Body of pancreas (tissue), 4 donors: Measurements from ENCODE around the gene CP. TPM values are rescaled to one million over a fixed set of nuclear protein-coding genes. Genes with fewer than 3 reads are reported as not detected.
"Not testable (repeated sequence)": the region's sequence is repeated elsewhere in the genome, so short reads cannot be mapped to it uniquely, and the experiment has no call there.

ENCODE experiments used
- ATAC-seq: fragments of 150-250 bp; one replicate; pipeline ENCODE4 v1.9.1; 2016
- DNase-seq, 4 donors: peaks; one replicate each; pipeline ENCODE4 v3.0.0-alpha.2; 2019
- H3K27ac ChIP-seq, 4 donors: fragments of 200-600 bp; sonication (generic); 1 replicate in 3 of 4; 2 replicates in 1 of 4; pipeline versions ENCODE4 v1.5.1 to v1.6.1; 2016 to 2019; ENCODE audit warnings: mild to moderate bottlenecking in 1 of 4, mixed read lengths in 1 of 4, moderate library complexity in 1 of 4
- H3K27me3 ChIP-seq, 2 donors: fragments of 200-600 bp; sonication (generic); one replicate each; pipeline ENCODE4 v1.6.0; 2016; ENCODE audit warnings: mild to moderate bottlenecking in 1 of 2
- H3K36me3 ChIP-seq, 2 donors: fragments of 200-600 bp; sonication (generic); replicated peaks in 1 of 2; 2 replicates each; pipeline ENCODE4 v1.5.1; 2016; ENCODE audit warnings: low read depth in 2 of 2; ENCODE audit not compliant: insufficient read depth in 1 of 2
- H3K4me1 ChIP-seq: fragments of 200-600 bp; sonication (generic); one replicate; pipeline ENCODE4 v1.6.0; 2016
- H3K4me3 ChIP-seq, 2 donors: fragments of 200-600 bp; sonication (generic); 1 replicate in 1 of 2; 2 replicates in 1 of 2; pipeline ENCODE4 v1.5.1; 2016 to 2019
- H3K9me3 ChIP-seq, 3 donors: fragments of 200-600 bp; sonication (generic); 1 replicate in 2 of 3; 2 replicates in 1 of 3; pipeline ENCODE4 v1.5.1; 2016
- POLR2A ChIP-seq, 3 donors: fragments of 450-650 bp; IDR thresholded peaks; one replicate each; pipeline ENCODE4 v1.6.1; 2016; ENCODE audit warnings: antibody characterized with exemption in 3 of 3, mild to moderate bottlenecking in 2 of 3
- WGBS, 2 donors: methylation state at CpG; one replicate each; pipeline ENCODE4 v1.1.5; 2017; 5-methylcytosine and 5-hydroxymethylcytosine counted together
- intact Hi-C: fragments of 100-400 bp; cut with DNase I; formaldehyde crosslinking; loops from one replicate; pipeline ENCODE4 v1.15.1; 2023
- total RNA-seq, 2 donors: library from RNA; depleted of rRNA; stranded (reverse); fragments of >200 nt; gene quantifications; one replicate each; pipeline ENCODE4 v1.1.0, GENCODE V29; 2016
- TF ChIP-seq, protein P1 (sequence below), 7 experiments: fragments of 450-650 bp in 4 of 7; fragments of 200-600 bp in 3 of 7; sonication (generic) in 3 of 7; IDR thresholded peaks; one replicate each; pipeline ENCODE4 v1.5.1; 2016 to 2019; ENCODE audit warnings: antibody characterized with exemption in 7 of 7

CP gene
- total RNA-seq, 2 donors from 2014 or later = 5.7 to 11.5 TPM

DNA sequence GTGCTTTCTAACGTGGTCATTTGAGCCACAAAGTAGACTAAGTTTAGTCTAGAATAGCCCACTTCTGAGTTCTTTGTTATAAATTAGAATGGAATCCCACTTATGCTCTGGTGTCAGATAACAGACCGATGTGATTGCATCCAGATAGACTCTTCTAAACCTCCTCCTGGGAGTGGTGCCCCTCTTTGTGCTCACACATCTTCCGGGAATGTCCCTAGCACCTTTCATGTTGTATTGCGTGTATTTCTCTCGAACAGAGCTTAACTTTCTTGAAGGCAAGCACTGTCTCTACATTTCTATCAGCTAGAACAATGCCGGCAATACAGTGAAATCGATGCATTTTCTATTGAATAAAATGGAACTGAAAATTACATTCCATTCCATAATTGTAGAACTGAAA, 23.0 kb downstream of the CP start:
- Histone ChIP-seq H3K36me3 (no peaks in the 10 kb centered on the region), H3K27me3 (no peaks in the 10 kb centered on the region), H3K4me3 (no peak overlapping the region), H3K4me1 (no peaks in the 10 kb centered on the region), H3K9me3 (no peaks in the 10 kb centered on the region), H3K27ac (no peak overlapping the region)
- intact Hi-C loops = no loop called here
- DNase-seq (no peak), ATAC-seq (no peak)
- TF ChIP-seq, protein P1, sequence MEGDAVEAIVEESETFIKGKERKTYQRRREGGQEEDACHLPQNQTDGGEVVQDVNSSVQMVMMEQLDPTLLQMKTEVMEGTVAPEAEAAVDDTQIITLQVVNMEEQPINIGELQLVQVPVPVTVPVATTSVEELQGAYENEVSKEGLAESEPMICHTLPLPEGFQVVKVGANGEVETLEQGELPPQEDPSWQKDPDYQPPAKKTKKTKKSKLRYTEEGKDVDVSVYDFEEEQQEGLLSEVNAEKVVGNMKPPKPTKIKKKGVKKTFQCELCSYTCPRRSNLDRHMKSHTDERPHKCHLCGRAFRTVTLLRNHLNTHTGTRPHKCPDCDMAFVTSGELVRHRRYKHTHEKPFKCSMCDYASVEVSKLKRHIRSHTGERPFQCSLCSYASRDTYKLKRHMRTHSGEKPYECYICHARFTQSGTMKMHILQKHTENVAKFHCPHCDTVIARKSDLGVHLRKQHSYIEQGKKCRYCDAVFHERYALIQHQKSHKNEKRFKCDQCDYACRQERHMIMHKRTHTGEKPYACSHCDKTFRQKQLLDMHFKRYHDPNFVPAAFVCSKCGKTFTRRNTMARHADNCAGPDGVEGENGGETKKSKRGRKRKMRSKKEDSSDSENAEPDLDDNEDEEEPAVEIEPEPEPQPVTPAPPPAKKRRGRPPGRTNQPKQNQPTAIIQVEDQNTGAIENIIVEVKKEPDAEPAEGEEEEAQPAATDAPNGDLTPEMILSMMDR (IDR thresholded peaks at IDR 0.05) = no peak
- WGBS, 2 donors = 61 to 62% methylated on average over 7 of the region's 7 CpGs

DNA sequence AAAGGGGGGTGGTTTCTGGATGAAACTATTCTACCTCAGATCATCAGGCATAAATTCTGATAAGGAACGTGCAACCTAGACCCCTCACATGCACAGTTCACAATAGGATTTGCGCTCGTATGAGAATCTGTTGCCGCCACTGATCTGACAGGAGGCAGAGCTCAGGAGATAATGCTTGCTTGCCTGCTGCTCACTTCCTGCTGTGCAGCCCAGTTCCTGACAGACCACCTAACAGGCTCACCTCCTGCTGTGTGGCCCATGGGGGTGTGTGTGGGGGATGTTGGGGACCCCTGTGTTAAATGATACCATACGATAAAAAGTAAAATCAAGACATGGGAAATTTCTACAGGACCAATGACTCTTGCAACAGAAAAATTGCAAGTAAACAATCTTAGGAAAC, 24.0 kb downstream of the CP start:
- H3K4me1 ChIP-seq = no peaks in the 10 kb centered on the region
- WGBS, 2 donors = 41 to 73% methylated on average over 5 of the region's 5 CpGs
- H3K36me3 ChIP-seq = no peaks in the 10 kb centered on the region
- H3K27ac ChIP-seq = no peak overlapping the region
- no peaks in the 10 kb centered on the region for H3K27me3 ChIP-seq
- no peak for DNase-seq
- no peak for ATAC-seq
- no peaks in the 10 kb centered on the region for H3K9me3 ChIP-seq
- no peak for TF ChIP-seq POLR2A (IDR thresholded peaks at IDR 0.05)
- TF ChIP-seq, protein P1 (IDR thresholded peaks at IDR 0.05) = no peak
- no peak overlapping the region for H3K4me3 ChIP-seq
- intact Hi-C loops = no loop called here

DNA sequence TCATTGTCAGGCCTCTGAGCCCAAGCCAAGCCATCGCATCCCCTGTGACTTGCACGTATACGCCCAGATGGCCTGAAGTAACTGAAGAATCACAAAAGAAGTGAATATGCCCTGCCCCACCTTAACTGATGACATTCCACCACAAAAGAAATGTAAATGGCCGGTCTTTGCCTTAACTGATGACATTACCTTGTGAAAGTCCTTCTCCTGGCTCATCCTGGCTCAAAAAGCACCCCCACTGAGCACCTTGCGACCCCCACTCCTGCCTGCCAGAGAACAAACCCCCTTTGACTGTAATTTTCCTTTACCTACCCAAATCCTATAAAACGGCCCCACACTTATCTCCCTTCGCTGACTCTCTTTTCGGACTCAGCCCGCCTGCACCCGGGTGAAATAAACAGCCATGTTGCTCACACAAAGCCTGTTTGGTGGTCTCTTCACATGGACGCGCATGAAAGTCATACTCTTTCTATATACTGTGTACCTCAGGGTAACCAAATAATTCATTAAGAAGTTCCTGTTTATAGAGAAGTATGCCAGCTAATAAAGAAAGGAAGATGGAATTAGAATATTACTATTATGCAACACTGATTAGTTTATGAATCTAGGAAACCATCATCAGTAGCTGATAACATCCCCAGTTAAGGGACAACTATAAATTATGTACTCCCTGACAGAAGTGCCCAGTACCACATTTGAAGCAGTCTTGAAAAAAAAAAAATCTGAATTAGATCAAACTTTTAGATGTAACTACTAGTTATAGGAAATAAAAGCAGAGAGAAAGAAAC, 24.6 kb downstream of the CP start:
- DNase-seq, H3K27ac ChIP-seq, intact Hi-C loops, H3K36me3 ChIP-seq, ATAC-seq, H3K4me1 ChIP-seq, H3K4me3 ChIP-seq, H3K9me3 ChIP-seq, H3K27me3 ChIP-seq: not testable (repeated sequence)
- WGBS, 2 donors = 76 to 80% methylated on average over 12 of the region's 12 CpGs

DNA sequence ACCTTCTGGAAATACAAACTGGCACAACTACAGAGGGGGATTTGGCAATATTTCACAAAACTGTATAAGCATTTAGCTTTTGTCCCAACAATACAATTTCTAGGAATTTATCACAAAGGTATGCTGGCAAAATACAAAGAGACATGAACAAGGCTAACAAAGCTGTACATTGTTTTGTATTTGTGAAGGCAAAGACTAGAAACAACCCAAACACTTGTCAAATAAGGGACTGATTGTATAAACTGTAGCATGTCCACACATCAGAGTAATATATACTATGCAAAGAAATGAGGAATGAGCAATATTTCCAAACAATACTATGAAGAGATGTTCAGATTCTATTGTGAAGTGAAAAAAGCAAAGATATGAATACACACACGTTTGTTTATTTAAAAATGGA, 26.4 kb downstream of the CP start:
- Histone ChIP-seq H3K4me3 (no peak overlapping the region), H3K27ac (no peak overlapping the region), H3K36me3 (no peaks in the 10 kb centered on the region), H3K27me3 (no peaks in the 10 kb centered on the region), H3K9me3 (no peaks in the 10 kb centered on the region), H3K4me1 (no peaks in the 10 kb centered on the region)
- no peak for DNase-seq
- intact Hi-C loops = no loop called here
- TF ChIP-seq, protein P1 (IDR thresholded peaks at IDR 0.05) = no peak
- no peak for TF ChIP-seq POLR2A (IDR thresholded peaks at IDR 0.05)
- WGBS, 2 donors = 46 to 58% methylated on average over 1 of the region's 1 CpG
- no peak for ATAC-seq

DNA sequence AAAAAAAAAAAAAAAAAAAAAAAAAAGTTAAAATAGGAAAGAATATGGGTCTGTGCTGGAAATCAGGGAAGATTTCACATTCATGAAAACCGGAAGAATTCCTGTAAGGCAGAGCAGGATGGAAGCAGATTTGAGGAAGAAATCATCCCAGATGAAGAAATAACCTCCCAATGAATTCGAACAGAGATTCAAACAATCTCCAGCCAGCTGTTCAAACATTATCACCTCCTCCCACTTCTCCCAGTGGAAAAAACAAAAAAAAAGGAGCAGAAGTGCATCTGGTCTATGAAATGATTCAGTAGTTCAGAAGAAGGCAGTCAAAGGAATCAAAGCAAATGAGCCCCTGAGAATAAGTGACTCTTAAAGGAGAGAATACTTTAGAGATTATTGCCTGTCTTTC, 33.1 kb downstream of the CP start:
- TF ChIP-seq, protein P1 (IDR thresholded peaks at IDR 0.05) = no peak
- no peak for TF ChIP-seq POLR2A (IDR thresholded peaks at IDR 0.05)
- H3K27ac ChIP-seq = no peak overlapping the region
- intact Hi-C loops = no loop called here

More for the DNA sequence above, 33.1 kb downstream of the CP start:
- Histone ChIP-seq H3K27me3 (no peaks in the 10 kb centered on the region), H3K9me3 (no peaks in the 10 kb centered on the region), H3K4me3 (no peak overlapping the region), H3K4me1 (no peaks in the 10 kb centered on the region), H3K36me3 (no peaks in the 10 kb centered on the region)
- DNase-seq = no peak
- ATAC-seq = no peak
- WGBS, 2 donors = 51 to 59% methylated on average over 2 of the region's 2 CpGs
